ENCODE measurements around the gene FOXR1.
"Not testable (repeated sequence)": the region's sequence is repeated elsewhere in the genome, so short reads cannot be mapped to it uniquely, and the experiment has no call there.

FOXR1 gene

DNA sequence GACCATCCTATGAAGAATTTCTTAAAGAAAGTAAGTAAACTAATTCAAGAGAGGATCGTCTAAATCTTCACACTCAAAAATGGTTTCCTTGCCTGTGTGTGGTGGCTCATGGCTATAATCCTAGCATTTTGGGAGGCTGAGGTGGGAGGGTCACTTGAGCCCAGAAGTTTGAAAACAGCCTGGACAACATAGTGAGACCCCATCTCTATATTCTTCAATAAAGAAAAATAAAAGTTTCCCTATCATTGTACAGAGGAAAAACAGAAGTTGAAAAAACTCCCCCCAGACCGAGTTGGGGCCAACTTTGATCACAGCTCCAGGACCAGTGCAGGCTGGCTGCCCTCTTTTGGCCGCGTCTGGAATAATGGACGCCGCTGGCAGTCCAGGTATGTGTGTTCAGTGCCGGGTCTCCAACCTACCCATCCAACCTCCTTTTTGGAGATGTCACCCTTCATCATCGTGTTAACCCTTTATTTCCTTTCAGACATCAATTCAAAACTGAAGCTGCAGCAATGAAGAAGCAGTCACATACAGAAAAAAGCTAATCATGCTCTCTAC, 43.6 kb downstream of the FOXR1 start:
- H3K27me3 ChIP-seq (ENCODE audit: insufficient read depth, low read length, poor library complexity) = no peaks in the 10 kb centered on the region
- H3K9ac ChIP-seq (ENCODE audit: low read depth, low read length) = no peak overlapping the region
- TF ChIP-seq, protein P1, sequence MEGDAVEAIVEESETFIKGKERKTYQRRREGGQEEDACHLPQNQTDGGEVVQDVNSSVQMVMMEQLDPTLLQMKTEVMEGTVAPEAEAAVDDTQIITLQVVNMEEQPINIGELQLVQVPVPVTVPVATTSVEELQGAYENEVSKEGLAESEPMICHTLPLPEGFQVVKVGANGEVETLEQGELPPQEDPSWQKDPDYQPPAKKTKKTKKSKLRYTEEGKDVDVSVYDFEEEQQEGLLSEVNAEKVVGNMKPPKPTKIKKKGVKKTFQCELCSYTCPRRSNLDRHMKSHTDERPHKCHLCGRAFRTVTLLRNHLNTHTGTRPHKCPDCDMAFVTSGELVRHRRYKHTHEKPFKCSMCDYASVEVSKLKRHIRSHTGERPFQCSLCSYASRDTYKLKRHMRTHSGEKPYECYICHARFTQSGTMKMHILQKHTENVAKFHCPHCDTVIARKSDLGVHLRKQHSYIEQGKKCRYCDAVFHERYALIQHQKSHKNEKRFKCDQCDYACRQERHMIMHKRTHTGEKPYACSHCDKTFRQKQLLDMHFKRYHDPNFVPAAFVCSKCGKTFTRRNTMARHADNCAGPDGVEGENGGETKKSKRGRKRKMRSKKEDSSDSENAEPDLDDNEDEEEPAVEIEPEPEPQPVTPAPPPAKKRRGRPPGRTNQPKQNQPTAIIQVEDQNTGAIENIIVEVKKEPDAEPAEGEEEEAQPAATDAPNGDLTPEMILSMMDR (IDR thresholded peaks at IDR 0.05; ENCODE audit: borderline replicate concordance, extremely low read depth, low read length, poor library complexity, severe bottlenecking) = no peak
- no peak for TF ChIP-seq EZH2 (IDR thresholded peaks at IDR 0.05; ENCODE audit: borderline replicate concordance, low read depth, low read length, severe bottlenecking)
- H3K9me3 ChIP-seq (ENCODE audit: insufficient read depth, low read length, severe bottlenecking) = no peaks in the 10 kb centered on the region
- no peak overlapping the region; the same call in 1 of the 2 replicates for H3K4me2 ChIP-seq (ENCODE audit: insufficient read depth, low read length)
- peaks cover 50% of the 10 kb centered on the region for H3K79me2 ChIP-seq (ENCODE audit: insufficient read depth, low read length)
- H3K4me1 ChIP-seq (ENCODE audit: insufficient read depth, low read length) = peaks cover 27% of the 10 kb centered on the region
- no peak for DNase-seq
- H3K36me3 ChIP-seq (ENCODE audit: insufficient read depth, low read length) = peaks cover 72% of the 10 kb centered on the region
- peaks cover 22% of the 10 kb centered on the region for H4K20me1 ChIP-seq (ENCODE audit: insufficient read depth, low read length)
- no peak overlapping the region for H3K27ac ChIP-seq (ENCODE audit: low read length)
- no peak overlapping the region for H3K4me3 ChIP-seq (ENCODE audit: low read depth in 1 of 2, low read length in 2 of 2)
- H2AFZ ChIP-seq (ENCODE audit: low read depth, low read length) = no peak overlapping the region
- ATAC-seq (ENCODE audit: insufficient read depth, low read depth) = no peak

DNA sequence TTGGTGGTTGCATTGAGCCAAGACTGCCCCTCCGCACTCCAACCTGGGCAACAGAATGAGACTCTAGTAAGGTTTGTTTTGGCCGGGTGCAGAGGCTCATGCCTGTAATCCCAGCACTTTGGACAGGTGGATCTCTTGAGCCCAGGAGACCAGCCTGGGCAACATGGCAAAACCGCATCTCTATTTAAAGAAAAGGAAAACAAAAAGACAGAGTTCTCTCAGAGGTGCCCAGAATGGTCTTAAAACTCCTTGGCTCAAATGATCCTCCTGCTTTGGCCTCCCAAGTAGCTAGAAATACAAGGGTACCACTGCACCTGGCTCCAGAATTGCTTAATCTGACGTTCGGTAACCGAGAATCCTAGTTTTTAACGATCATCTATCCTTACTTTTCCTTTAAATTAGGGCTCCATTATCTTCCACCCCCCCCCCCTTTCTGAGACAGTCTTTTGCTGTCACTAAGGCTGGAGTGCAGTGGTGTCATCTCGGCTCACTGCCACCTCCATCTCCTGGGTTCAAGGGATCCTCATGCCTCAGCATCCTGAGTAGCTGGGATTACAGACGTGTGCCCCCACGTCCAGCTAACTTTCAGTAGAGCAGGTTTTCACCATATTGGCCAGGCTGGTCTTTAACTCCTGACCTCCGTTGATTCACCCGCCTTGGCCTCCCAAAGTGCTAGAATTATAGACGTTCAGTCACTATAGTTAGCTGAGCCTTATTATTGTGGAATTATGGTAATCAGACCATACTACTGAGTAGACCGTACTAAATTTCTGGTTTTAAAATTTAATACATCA, 44.9 kb downstream of the FOXR1 start:
- peak overlapping the region; percentile 86 for H3K4me2 ChIP-seq (ENCODE audit: insufficient read depth, low read length)
- H3K36me3 ChIP-seq (ENCODE audit: insufficient read depth, low read length) = peaks cover 73% of the 10 kb centered on the region
- no peak overlapping the region for H2AFZ ChIP-seq (ENCODE audit: low read depth, low read length)
- no peak for DNase-seq
- H3K27ac ChIP-seq (ENCODE audit: low read length) = peak overlapping the region; percentile 16; the same call in 1 of the 2 replicates
- peak overlapping the region; percentile 94 to 97; a peak in 3 of 4 replicates for H3K4me3 ChIP-seq (ENCODE audit: low read depth in 1 of 2, low read length in 2 of 2)
- no peaks in the 10 kb centered on the region for H3K27me3 ChIP-seq (ENCODE audit: insufficient read depth, low read length, poor library complexity)
- H4K20me1 ChIP-seq (ENCODE audit: insufficient read depth, low read length) = peaks cover 23% of the 10 kb centered on the region
- H3K79me2 ChIP-seq (ENCODE audit: insufficient read depth, low read length) = peaks cover 63% of the 10 kb centered on the region
- no peak for TF ChIP-seq EZH2 (IDR thresholded peaks at IDR 0.05; ENCODE audit: borderline replicate concordance, low read depth, low read length, severe bottlenecking)
- TF ChIP-seq, protein P1 (IDR thresholded peaks at IDR 0.05; ENCODE audit: borderline replicate concordance, extremely low read depth, low read length, poor library complexity, severe bottlenecking) = no peak
- H3K9me3 ChIP-seq (ENCODE audit: insufficient read depth, low read length, severe bottlenecking) = no peaks in the 10 kb centered on the region
- peaks cover 35% of the 10 kb centered on the region for H3K4me1 ChIP-seq (ENCODE audit: insufficient read depth, low read length)
- ATAC-seq (ENCODE audit: insufficient read depth, low read depth) = no peak
- peak overlapping the region; percentile 86 for H3K9ac ChIP-seq (ENCODE audit: low read depth, low read length)

DNA sequence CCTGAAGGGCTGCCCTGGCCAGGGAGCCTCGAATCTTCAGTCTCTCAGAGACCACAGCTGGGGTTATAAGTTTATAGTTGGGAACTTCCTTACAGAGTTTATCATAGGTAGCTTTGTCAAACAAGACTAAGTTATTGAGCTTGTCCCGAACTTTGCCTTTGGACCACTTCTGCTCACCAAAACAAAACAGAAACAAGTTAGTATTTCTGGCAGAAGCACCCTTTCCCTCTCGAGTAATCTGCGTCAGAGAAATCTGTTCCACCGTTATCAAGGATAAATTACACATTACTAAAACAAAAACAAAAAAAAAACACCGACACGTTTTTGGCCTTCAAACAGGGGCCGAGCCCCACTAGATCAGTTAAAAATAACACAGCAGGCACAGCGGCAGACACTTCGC, 45.8 kb downstream of the FOXR1 start:
- H4K20me1 ChIP-seq (ENCODE audit: insufficient read depth, low read length) = peaks cover 20% of the 10 kb centered on the region
- H2AFZ ChIP-seq (ENCODE audit: low read depth, low read length); ATAC-seq (ENCODE audit: insufficient read depth, low read depth); H3K27me3 ChIP-seq (ENCODE audit: insufficient read depth, low read length, poor library complexity); H3K9me3 ChIP-seq (ENCODE audit: insufficient read depth, low read length, severe bottlenecking); DNase-seq: not testable (repeated sequence)
- peak overlapping the region; percentile 94 for H3K27ac ChIP-seq (ENCODE audit: low read length)
- H3K4me3 ChIP-seq (ENCODE audit: low read depth in 1 of 2, low read length in 2 of 2) = peak overlapping the region; percentile 94 to 97
- H3K4me1 ChIP-seq (ENCODE audit: insufficient read depth, low read length) = peaks cover 36% of the 10 kb centered on the region
- peaks cover 68% of the 10 kb centered on the region for H3K79me2 ChIP-seq (ENCODE audit: insufficient read depth, low read length)
- H3K9ac ChIP-seq (ENCODE audit: low read depth, low read length) = peak overlapping the region; percentile 86
- peaks cover 74% of the 10 kb centered on the region for H3K36me3 ChIP-seq (ENCODE audit: insufficient read depth, low read length)
- peak overlapping the region; percentile 86 for H3K4me2 ChIP-seq (ENCODE audit: insufficient read depth, low read length)
